Right lobe of liver (tissue), 6 donors: ENCODE data around the gene TRIM51. TPM values are rescaled to one million over a fixed set of nuclear protein-coding genes. Genes with fewer than 3 reads are reported as not detected.
"Not testable (repeated sequence)": the region's sequence is repeated elsewhere in the genome, so short reads cannot be mapped to it uniquely, and the experiment has no call there.

Source experiments
- ATAC-seq, 4 donors: fragments of 200-7000 bp; cut with Tn5 transposase; one replicate each; pipeline ENCODE4 v1.9.1; 2020; ENCODE audit warnings: mild to moderate bottlenecking in 4 of 4, moderate library complexity in 4 of 4
- DNase-seq, 3 donors: peaks; one replicate each; pipeline ENCODE4 v3.0.0-alpha.2; 2020
- H3K27ac ChIP-seq, 3 donors: fragments of 200-600 bp; one replicate each; pipeline ENCODE4 v1.8.0; 2022
- H3K27me3 ChIP-seq, 2 donors: fragments of 200-600 bp; one replicate each; pipeline ENCODE4 v1.8.0; 2022
- H3K36me3 ChIP-seq, 4 donors: fragments of 200-600 bp; sonication (generic) in 1 of 4; one replicate each; pipeline versions ENCODE4 v1.5.1 to v1.8.0; 2017 to 2022; ENCODE audit warnings: control low read depth in 1 of 4
- H3K4me1 ChIP-seq, 4 donors: fragments of 200-600 bp; sonication (generic) in 1 of 4; one replicate each; pipeline versions ENCODE4 v1.5.1 to v1.8.0; 2017 to 2022; ENCODE audit warnings: control low read depth in 1 of 4
- H3K4me3 ChIP-seq, 3 donors: fragments of 200-600 bp; one replicate each; pipeline ENCODE4 v1.8.0; 2022
- H3K9me3 ChIP-seq, 4 donors: fragments of 200-600 bp; sonication (generic) in 1 of 4; one replicate each; pipeline versions ENCODE4 v1.5.1 to v1.8.0; 2017 to 2022; ENCODE audit warnings: control low read depth in 1 of 4
- POLR2A ChIP-seq: fragments of 450-650 bp; IDR thresholded peaks from one replicate; pipeline ENCODE4 v1.6.1; 2017; ENCODE audit warnings: antibody characterized with exemption, mild to moderate bottlenecking
- WGBS: methylation state at CpG from one replicate; pipeline ENCODE4 v1.1.6; 2018; ENCODE audit warnings: low coverage, low lambda C conversion rate; ENCODE audit not compliant: insufficient coverage; ENCODE audit errors: missing lambda C conversion rate; 5-methylcytosine and 5-hydroxymethylcytosine counted together
- intact Hi-C, 2 donors: fragments of 100-400 bp; cut with DNase I; formaldehyde crosslinking; loops; one replicate each; pipeline versions ENCODE4 v1.11.2 to v1.14.1; 2022
- long read RNA-seq: library from polyadenylated mRNA; unstranded; transcript quantifications from one replicate; pipeline ENCODE4 v2.0.0, GENCODE V29; 2019
- total RNA-seq, 6 experiments: library from RNA; depleted of rRNA in 2 of 6; stranded (reverse); fragments of >200 nt in 2 of 6; fragmentation: NEBNext Ultra II Directional in 3 of 6; extraction: Animal tissue kit (Norgen Biotek cat#: 25700) in 3 of 6; gene quantifications; one replicate each; pipeline versions ENCODE4 v1.1.0 to v1.2.4, GENCODE V29; 2016 to 2023
- TF ChIP-seq, protein P1 (sequence below), 4 donors: fragments of 200-600 bp in 3 of 4; fragments of 450-650 bp in 1 of 4; IDR thresholded peaks; one replicate each; pipeline versions ENCODE4 v1.5.1 to v1.8.0; 2016 to 2022; ENCODE audit warnings: antibody characterized with exemption in 4 of 4, mild to moderate bottlenecking in 2 of 4
- donor health status: DM: no; HTN: yes; CAD: no.
- donor health status: DM: no; HTN: no; CAD: no.
- donor health status: DM: no; HTN: no; CAD: no.
- donor health status: DM: no; HTN: yes; CAD: no.
- donor health status: DM: no; HTN: yes; CAD: no.

The TRIM51 gene, protein sequence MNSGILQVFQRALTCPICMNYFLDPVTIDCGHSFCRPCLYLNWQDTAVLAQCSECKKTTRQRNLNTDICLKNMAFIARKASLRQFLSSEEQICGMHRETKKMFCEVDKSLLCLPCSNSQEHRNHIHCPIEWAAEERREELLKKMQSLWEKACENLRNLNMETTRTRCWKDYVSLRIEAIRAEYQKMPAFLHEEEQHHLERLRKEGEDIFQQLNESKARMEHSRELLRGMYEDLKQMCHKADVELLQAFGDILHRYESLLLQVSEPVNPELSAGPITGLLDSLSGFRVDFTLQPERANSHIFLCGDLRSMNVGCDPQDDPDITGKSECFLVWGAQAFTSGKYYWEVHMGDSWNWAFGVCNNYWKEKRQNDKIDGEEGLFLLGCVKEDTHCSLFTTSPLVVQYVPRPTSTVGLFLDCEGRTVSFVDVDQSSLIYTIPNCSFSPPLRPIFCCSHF
- not detected for total RNA-seq
- long read RNA-seq, result 0 reads

DNA sequence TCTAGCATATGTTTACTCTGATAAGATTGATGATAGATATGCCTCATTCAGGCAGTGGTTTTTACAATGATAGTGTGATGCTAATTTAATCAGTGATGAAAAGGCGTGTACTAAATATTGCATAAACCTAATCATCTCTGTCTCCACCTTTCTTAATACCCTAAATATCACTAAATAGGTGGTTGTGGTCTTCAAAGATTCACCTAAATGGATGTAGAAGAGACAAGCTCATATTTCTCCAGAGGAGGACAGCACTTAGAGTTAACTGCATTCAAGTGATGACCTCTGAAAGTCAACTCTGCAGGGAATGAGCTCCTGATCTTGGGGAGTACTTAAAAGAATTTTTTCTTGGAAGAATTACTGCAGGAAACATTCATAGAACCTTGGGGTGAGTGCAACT is at the start of gene TRIM51:
Gene TRIM51, plus strand, starts transcription at position 301 of the 400 bp plus-strand sequence. CDS start 2,132 bp downstream, outside the sequence.
- H3K27me3 ChIP-seq, H3K36me3 ChIP-seq, H3K9me3 ChIP-seq, H3K4me1 ChIP-seq, intact Hi-C loops, ATAC-seq, H3K4me3 ChIP-seq, DNase-seq, H3K27ac ChIP-seq: not testable (repeated sequence)
- WGBS, result 36% methylated on average over 1 of the region's 1 CpG

DNA sequence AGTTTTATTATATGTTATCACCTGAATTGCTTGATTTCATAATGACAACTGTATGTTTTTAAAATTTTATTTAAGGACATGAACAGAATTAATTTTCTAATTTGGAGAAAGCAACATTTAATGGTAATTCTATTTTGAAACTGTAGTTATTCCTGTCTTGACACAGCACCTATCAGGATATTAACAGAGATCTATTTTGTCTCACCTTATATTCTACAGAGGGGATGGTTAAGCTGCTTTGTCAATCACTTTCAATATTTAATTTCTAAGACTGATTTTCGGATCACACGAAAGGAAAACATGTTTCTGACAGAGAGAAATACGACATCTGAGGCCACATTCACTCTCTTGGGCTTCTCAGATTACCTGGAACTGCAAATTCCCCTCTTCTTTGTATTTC is 44.6 kb upstream of the TRIM51 start, which contains the start of gene OR5D16:
Gene OR5D16, plus strand, starts transcription at position 301 of the 400 bp plus-strand sequence. Its CDS starts 0 bp downstream, at position 301.
- Histone ChIP-seq H3K4me1 (no peaks in the 10 kb centered on the region), H3K4me3 (no peak within 1 kb of the TSS), H3K9me3 (no peaks in the 10 kb centered on the region), H3K27me3 (no peaks in the 10 kb centered on the region), H3K36me3 (no peaks in the 10 kb centered on the region), H3K27ac (no peak within 1 kb of the TSS)
- 15% methylated on average over 3 of the region's 3 CpGs for WGBS
- DNase-seq (no peak), ATAC-seq (no peak)
- no peak for TF ChIP-seq POLR2A
- TF ChIP-seq, protein P1, sequence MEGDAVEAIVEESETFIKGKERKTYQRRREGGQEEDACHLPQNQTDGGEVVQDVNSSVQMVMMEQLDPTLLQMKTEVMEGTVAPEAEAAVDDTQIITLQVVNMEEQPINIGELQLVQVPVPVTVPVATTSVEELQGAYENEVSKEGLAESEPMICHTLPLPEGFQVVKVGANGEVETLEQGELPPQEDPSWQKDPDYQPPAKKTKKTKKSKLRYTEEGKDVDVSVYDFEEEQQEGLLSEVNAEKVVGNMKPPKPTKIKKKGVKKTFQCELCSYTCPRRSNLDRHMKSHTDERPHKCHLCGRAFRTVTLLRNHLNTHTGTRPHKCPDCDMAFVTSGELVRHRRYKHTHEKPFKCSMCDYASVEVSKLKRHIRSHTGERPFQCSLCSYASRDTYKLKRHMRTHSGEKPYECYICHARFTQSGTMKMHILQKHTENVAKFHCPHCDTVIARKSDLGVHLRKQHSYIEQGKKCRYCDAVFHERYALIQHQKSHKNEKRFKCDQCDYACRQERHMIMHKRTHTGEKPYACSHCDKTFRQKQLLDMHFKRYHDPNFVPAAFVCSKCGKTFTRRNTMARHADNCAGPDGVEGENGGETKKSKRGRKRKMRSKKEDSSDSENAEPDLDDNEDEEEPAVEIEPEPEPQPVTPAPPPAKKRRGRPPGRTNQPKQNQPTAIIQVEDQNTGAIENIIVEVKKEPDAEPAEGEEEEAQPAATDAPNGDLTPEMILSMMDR (IDR thresholded peaks at IDR 0.05), result no peak
- intact Hi-C loops, result no loop called here

DNA sequence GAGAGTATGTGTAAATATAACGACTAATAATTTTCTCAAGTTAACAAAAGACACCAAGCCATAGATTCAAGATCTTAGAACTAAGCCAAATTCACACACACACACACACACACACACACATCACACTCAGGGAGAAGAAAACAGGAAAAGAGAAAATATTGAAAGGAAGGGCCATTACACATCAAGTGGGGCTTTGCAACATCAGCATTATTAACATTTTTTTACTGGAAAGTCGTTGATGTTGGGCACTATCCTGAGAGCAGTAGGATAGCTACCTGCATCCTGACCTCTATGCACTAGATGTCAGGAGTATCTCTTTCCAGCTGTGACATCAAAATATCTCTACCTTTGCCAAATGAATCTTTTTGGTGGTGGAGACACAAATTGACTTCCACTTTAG is 35.6 kb upstream of the TRIM51 start:
- no peaks in the 10 kb centered on the region for H3K36me3 ChIP-seq
- no peaks in the 10 kb centered on the region for H3K9me3 ChIP-seq
- no peaks in the 10 kb centered on the region for H3K27me3 ChIP-seq
- H3K4me3 ChIP-seq, result no peak overlapping the region
- TF ChIP-seq POLR2A, result no peak
- TF ChIP-seq, protein P1 (IDR thresholded peaks at IDR 0.05), result no peak
- DNase-seq (no peak), ATAC-seq (no peak)
- H3K4me1 ChIP-seq, result no peaks in the 10 kb centered on the region
- WGBS, result 34% methylated on average over 2 of the region's 2 CpGs
- H3K27ac ChIP-seq, result no peak overlapping the region
- intact Hi-C loops, result no loop called here

DNA sequence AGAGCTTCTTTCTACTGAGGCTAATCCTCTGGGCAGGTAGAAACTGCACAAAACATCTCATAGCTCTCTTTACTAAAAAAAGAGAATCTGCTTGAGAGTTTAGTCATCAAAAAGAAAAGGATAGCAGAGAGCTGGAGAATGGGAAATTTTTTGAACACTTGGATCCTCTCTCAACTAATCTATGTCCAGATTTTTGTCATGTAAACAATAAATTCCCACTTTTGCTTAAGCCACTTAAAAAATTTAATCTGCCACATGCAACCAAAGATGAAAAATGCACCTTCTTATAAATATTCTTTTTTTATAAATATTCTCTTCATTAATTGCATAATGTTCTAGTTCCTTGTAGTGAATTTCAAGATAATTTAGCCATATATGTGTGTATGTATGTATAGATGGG is 34.1 kb upstream of the TRIM51 start:
- ATAC-seq (no peak), DNase-seq (no peak)
- H3K4me1 ChIP-seq, result no peaks in the 10 kb centered on the region
- H3K27ac ChIP-seq, result no peak overlapping the region
- no peaks in the 10 kb centered on the region for H3K36me3 ChIP-seq
- intact Hi-C loops, result no loop called here
- no peaks in the 10 kb centered on the region for H3K27me3 ChIP-seq
- no peak overlapping the region for H3K4me3 ChIP-seq
- no peak for TF ChIP-seq POLR2A
- TF ChIP-seq, protein P1 (IDR thresholded peaks at IDR 0.05), result no peak
- no peaks in the 10 kb centered on the region for H3K9me3 ChIP-seq

DNA sequence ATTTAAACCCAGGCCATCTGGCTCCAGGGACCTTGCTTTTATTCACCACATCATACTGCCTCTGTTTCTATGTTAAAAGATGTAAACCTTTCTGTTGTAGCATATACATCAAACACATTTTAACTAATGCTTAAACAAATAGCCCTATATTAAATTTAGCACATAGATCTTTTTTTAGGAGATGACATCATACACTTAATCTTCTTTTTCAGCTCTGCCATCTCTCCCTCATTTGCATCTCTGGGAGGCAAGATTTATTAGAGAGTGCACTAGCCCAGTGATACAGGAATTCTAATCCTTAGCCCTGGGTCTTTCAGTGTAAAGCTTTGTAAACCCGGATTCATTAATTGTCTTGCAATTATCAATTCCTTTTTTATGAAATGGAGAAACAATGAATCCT is 31.0 kb upstream of the TRIM51 start:
- intact Hi-C loops, result no loop called here
- ATAC-seq, result no peak

More for the DNA sequence above, 31.0 kb upstream of the TRIM51 start:
- no peaks in the 10 kb centered on the region for H3K27me3 ChIP-seq
- 33% methylated on average over 1 of the region's 1 CpG for WGBS
- DNase-seq, result no peak
- H3K4me1 ChIP-seq, result no peaks in the 10 kb centered on the region
- TF ChIP-seq, protein P1 (IDR thresholded peaks at IDR 0.05), result no peak
- TF ChIP-seq POLR2A, result no peak
- H3K4me3 ChIP-seq, result no peak overlapping the region
- no peaks in the 10 kb centered on the region for H3K9me3 ChIP-seq
- no peaks in the 10 kb centered on the region for H3K36me3 ChIP-seq
- H3K27ac ChIP-seq, result no peak overlapping the region
